Left lung (tissue), 10 donors: ENCODE data around the gene GHRL. TPM values are rescaled to one million over a fixed set of nuclear protein-coding genes. Genes with fewer than 3 reads are reported as not detected.

Experiments
- ATAC-seq: fragments of 200-7000 bp; cut with Tn5 transposase; one replicate; pipeline ENCODE4 v1.9.1; 2020; ENCODE audit warnings: moderate library complexity
- DNase-seq, 4 donors: peaks; one replicate each; pipeline ENCODE4 v3.0.0-alpha.2; 2013 to 2020
- H3K27ac ChIP-seq, 2 donors: fragments of 200-600 bp; sonication (generic) in 1 of 2; one replicate each; pipeline versions ENCODE4 v1.5.0 to v1.8.0; 2020 to 2021
- H3K27me3 ChIP-seq, 2 donors: fragments of 200-600 bp; sonication (generic) in 1 of 2; one replicate each; pipeline versions ENCODE4 v1.5.0 to v1.8.0; 2020 to 2021
- H3K36me3 ChIP-seq, 2 donors: fragments of 200-600 bp; sonication (generic) in 1 of 2; one replicate each; pipeline versions ENCODE4 v1.5.0 to v1.8.0; 2020 to 2021
- H3K4me1 ChIP-seq, 2 donors: fragments of 200-600 bp; one replicate each; pipeline ENCODE4 v1.8.0; 2021
- H3K4me3 ChIP-seq, 2 donors: fragments of 200-600 bp; sonication (generic) in 1 of 2; one replicate each; pipeline versions ENCODE4 v1.5.0 to v1.8.0; 2020 to 2021; ENCODE audit warnings: mild to moderate bottlenecking in 1 of 2
- H3K9me3 ChIP-seq, 2 donors: fragments of 200-600 bp; sonication (generic) in 1 of 2; one replicate each; pipeline versions ENCODE4 v1.5.0 to v1.8.0; 2020 to 2021
- CTCF ChIP-seq, 2 donors: fragments of 200-600 bp; sonication (generic) in 1 of 2; IDR thresholded peaks; one replicate each; pipeline versions ENCODE4 v1.5.0 to v1.8.0; 2021; ENCODE audit warnings: antibody characterized with exemption in 2 of 2
- intact Hi-C, 2 donors: fragments of 100-400 bp; cut with DNase I; formaldehyde crosslinking; loops; one replicate each; pipeline versions ENCODE4 v1.11.2 to v1.14.2; 2022
- polyA plus RNA-seq, 6 donors: library from polyadenylated mRNA; unstranded; fragments of 120-200 nt; gene quantifications; one replicate each; pipeline ENCODE4 v1.2.1, GENCODE V29; 2013; ENCODE audit not compliant: insufficient read length in 6 of 6
- total RNA-seq, 2 donors: library from RNA; stranded (reverse); fragmentation: NEBNext Ultra II Directional; extraction: Animal tissue kit (Norgen Biotek cat#: 25700); gene quantifications; one replicate each; pipeline ENCODE4 v1.2.1, GENCODE V29; 2021
- donor health status: DM: no; HTN: yes; CAD: no.
- donor health status: DM: no; HTN: no; CAD: no.

The GHRL gene
- total and polyA plus RNA-seq, 8 donors = 0.17 to 195 (median 114) TPM

GRCh38 chr3:10336761-10337160 is 44.0 kb upstream of the GHRL start:
- H3K36me3 ChIP-seq = no peaks in the 10 kb centered on the region
- no peak for DNase-seq
- H3K4me3 ChIP-seq = no peak overlapping the region
- intact Hi-C loops = no loop called here
- H3K27ac ChIP-seq = no peak overlapping the region
- TF ChIP-seq CTCF (IDR thresholded peaks at IDR 0.05) = no peak
- ATAC-seq = no peak
- H3K4me1 ChIP-seq = no peaks in the 10 kb centered on the region
- no peaks in the 10 kb centered on the region for H3K27me3 ChIP-seq
- H3K9me3 ChIP-seq = no peaks in the 10 kb centered on the region

- TF ChIP-seq CTCF (IDR thresholded peaks at IDR 0.05) = no peak
- Histone ChIP-seq H3K27me3 (peaks cover 0 to 2% of the 10 kb centered on the region in 2 donors), H3K27ac (no peak overlapping the region), H3K36me3 (no peaks in the 10 kb centered on the region), H3K9me3 (no peaks in the 10 kb centered on the region), H3K4me1 (no peaks in the 10 kb centered on the region), H3K4me3 (no peak overlapping the region)
- peak in 1 of 4 donors; percentile 12 for DNase-seq
- intact Hi-C loops = no loop called here
- peak; percentile 20 for ATAC-seq
Observed at GRCh38 chr3:10335871-10336622, 43.3 kb upstream of the GHRL start.

GRCh38 chr3:10335190-10335738 is 42.5 kb upstream of the GHRL start:
- Histone ChIP-seq H3K27ac (no peak overlapping the region), H3K9me3 (no peaks in the 10 kb centered on the region), H3K4me1 (no peaks in the 10 kb centered on the region), H3K27me3 (peaks cover 0 to 10% of the 10 kb centered on the region in 2 donors), H3K4me3 (no peak overlapping the region), H3K36me3 (no peaks in the 10 kb centered on the region)
- DNase-seq (no peak), ATAC-seq (no peak)
- intact Hi-C loops = no loop called here
- no peak for TF ChIP-seq CTCF (IDR thresholded peaks at IDR 0.05)

- intact Hi-C loops = no loop called here
- ATAC-seq = no peak
Observed at GRCh38 chr3:10334459-10334858, 41.7 kb upstream of the GHRL start.

More at GRCh38 chr3:10334459-10334858, 41.7 kb upstream of the GHRL start:
- Histone ChIP-seq H3K36me3 (no peaks in the 10 kb centered on the region), H3K27me3 (peaks cover 0 to 18% of the 10 kb centered on the region in 2 donors), H3K27ac (no peak overlapping the region), H3K9me3 (no peaks in the 10 kb centered on the region), H3K4me3 (no peak overlapping the region), H3K4me1 (no peaks in the 10 kb centered on the region)
- no peak for DNase-seq
- no peak for TF ChIP-seq CTCF (IDR thresholded peaks at IDR 0.05)
